ENCODE results near the gene ZNF280D. TPM values are rescaled to one million over a fixed set of nuclear protein-coding genes. Genes with fewer than 3 reads are reported as not detected.
"Not testable (repeated sequence)": the region's sequence is repeated elsewhere in the genome, so short reads cannot be mapped to it uniquely, and the experiment has no call there.

Gene ZNF280D
- total and polyA plus RNA-seq, 3 experiments from 2014 or later: 8.4 to 20.2 (median 18.7) TPM

GRCh38 chr15:56719774-56720555, 13.3 kb downstream of the ZNF280D start:
- H3K4me3 ChIP-seq (ENCODE audit: low read length): no peak overlapping the region
- CTCF ChIA-PET: no interaction called here
- DNase-seq: no peak

GRCh38 chr15:56719021-56719612, 14.2 kb downstream of the ZNF280D start:
- no peaks in the 10 kb centered on the region for H3K36me3 ChIP-seq (ENCODE audit: insufficient read depth, low read length)
- Mint-ChIP-seq H3K36me3 (peaks cover 5 to 16% (median 12%) of the 10 kb centered on the region in 3 donors), H3K4me3 (peak overlapping the region in 1 of 7 donors; percentile 3), H3K27ac (peak overlapping the region in 2 of 8 donors; percentile 4 to 72), H3K27me3 (no peaks in the 10 kb centered on the region), H3K9me3 (no peaks in the 10 kb centered on the region), H3K4me1 (peaks cover 52 to 80% (median 80%) of the 10 kb centered on the region in 3 donors)
- no peak overlapping the region for H3K27ac ChIP-seq (ENCODE audit: low read depth, low read length)
- H3K4me3 ChIP-seq (ENCODE audit: low read length): no peak overlapping the region
- no peaks in the 10 kb centered on the region for H3K27me3 ChIP-seq (ENCODE audit: insufficient read depth, low read length, poor library complexity, severe bottlenecking)
- ChIA-PET POLR2A (no interaction called here), CTCF (no interaction called here)
- H3K9me3 ChIP-seq (ENCODE audit: low read length): no peaks in the 10 kb centered on the region
- DNase-seq: no peak
- H3K4me1 ChIP-seq (ENCODE audit: insufficient read depth, low read length): peaks cover 10% of the 10 kb centered on the region

More at GRCh38 chr15:56719774-56720555, 13.3 kb downstream of the ZNF280D start:
- Mint-ChIP-seq H3K36me3 (peaks cover 12 to 16% (median 13%) of the 10 kb centered on the region in 3 donors), H3K9me3 (no peaks in the 10 kb centered on the region), H3K4me1 (peaks cover 59 to 86% (median 83%) of the 10 kb centered on the region in 3 donors), H3K27ac (no peak overlapping the region), H3K27me3 (no peaks in the 10 kb centered on the region), H3K4me3 (peak overlapping the region in 1 of 7 donors; percentile 45)
- POLR2A ChIA-PET: no interaction called here
- no peak overlapping the region for H3K27ac ChIP-seq (ENCODE audit: low read depth, low read length)
- no peaks in the 10 kb centered on the region for H3K27me3 ChIP-seq (ENCODE audit: insufficient read depth, low read length, poor library complexity, severe bottlenecking)
- H3K9me3 ChIP-seq (ENCODE audit: low read length): no peaks in the 10 kb centered on the region
- H3K36me3 ChIP-seq (ENCODE audit: insufficient read depth, low read length): no peaks in the 10 kb centered on the region
- H3K4me1 ChIP-seq (ENCODE audit: insufficient read depth, low read length): peaks cover 10% of the 10 kb centered on the region

GRCh38 chr15:56718560-56718959, 14.7 kb downstream of the ZNF280D start:
- ChIA-PET CTCF (no interaction called here), POLR2A (no interaction called here)
- peaks cover 3 to 14% (median 7%) of the 10 kb centered on the region in 3 donors for H3K36me3 Mint-ChIP-seq
- peaks cover 4% of the 10 kb centered on the region for H3K4me1 ChIP-seq (ENCODE audit: insufficient read depth, low read length)
- DNase-seq: no peak
- H3K27me3 ChIP-seq (ENCODE audit: insufficient read depth, low read length, poor library complexity, severe bottlenecking): no peaks in the 10 kb centered on the region
- H3K27ac Mint-ChIP-seq: peak overlapping the region in 1 of 8 donors; percentile 72
- no peaks in the 10 kb centered on the region for H3K36me3 ChIP-seq (ENCODE audit: insufficient read depth, low read length)
- H3K27me3 Mint-ChIP-seq: no peaks in the 10 kb centered on the region
- H3K9me3 ChIP-seq (ENCODE audit: low read length): no peaks in the 10 kb centered on the region
- peaks cover 46 to 77% (median 75%) of the 10 kb centered on the region in 3 donors for H3K4me1 Mint-ChIP-seq
- no peaks in the 10 kb centered on the region for H3K9me3 Mint-ChIP-seq
- H3K4me3 ChIP-seq (ENCODE audit: low read length): no peak overlapping the region
- peak overlapping the region in 3 of 7 donors; percentile 2 to 12 (median 3) for H3K4me3 Mint-ChIP-seq
- H3K27ac ChIP-seq (ENCODE audit: low read depth, low read length): no peak overlapping the region

GRCh38 chr15:56716334-56716733, 17.0 kb downstream of the ZNF280D start:
- CTCF ChIA-PET: no interaction called here
- H3K27ac Mint-ChIP-seq: peak overlapping the region in 1 of 8 donors; percentile 39
- Histone ChIP-seq H3K36me3 (ENCODE audit: insufficient read depth, low read length) (no peaks in the 10 kb centered on the region), H3K27ac (ENCODE audit: low read depth, low read length) (no peak overlapping the region), H3K27me3 (ENCODE audit: insufficient read depth, low read length, poor library complexity, severe bottlenecking) (no peaks in the 10 kb centered on the region), H3K4me1 (ENCODE audit: insufficient read depth, low read length) (peaks cover 3% of the 10 kb centered on the region), H3K4me3 (ENCODE audit: low read length) (no peak overlapping the region), H3K9me3 (ENCODE audit: low read length) (no peaks in the 10 kb centered on the region)
- H3K27me3 Mint-ChIP-seq: no peaks in the 10 kb centered on the region
- H3K9me3 Mint-ChIP-seq: no peaks in the 10 kb centered on the region
- POLR2A ChIA-PET: no interaction called here
- peaks cover 36 to 63% (median 60%) of the 10 kb centered on the region in 3 donors for H3K4me1 Mint-ChIP-seq
- no peak overlapping the region for H3K4me3 Mint-ChIP-seq
- peaks cover 0 to 6% (median under 1%) of the 10 kb centered on the region in 3 donors for H3K36me3 Mint-ChIP-seq
- no peak for DNase-seq

- Histone ChIP-seq H3K4me3 (ENCODE audit: low read length) (no peak overlapping the region), H3K4me1 (ENCODE audit: insufficient read depth, low read length) (peaks cover 3% of the 10 kb centered on the region), H3K9me3 (ENCODE audit: low read length) (no peaks in the 10 kb centered on the region), H3K36me3 (ENCODE audit: insufficient read depth, low read length) (no peaks in the 10 kb centered on the region), H3K27me3 (ENCODE audit: insufficient read depth, low read length, poor library complexity, severe bottlenecking) (no peaks in the 10 kb centered on the region), H3K27ac (ENCODE audit: low read depth, low read length) (no peak overlapping the region)
- H3K4me3 Mint-ChIP-seq: no peak overlapping the region
- POLR2A ChIA-PET: no interaction called here
- H3K27ac Mint-ChIP-seq: no peak overlapping the region
- DNase-seq: no peak
- H3K9me3 Mint-ChIP-seq: no peaks in the 10 kb centered on the region
- CTCF ChIA-PET: no interaction called here
- H3K36me3 Mint-ChIP-seq: peaks cover 0 to under 1% (median 0%) of the 10 kb centered on the region in 3 donors
- no peaks in the 10 kb centered on the region for H3K27me3 Mint-ChIP-seq
- peaks cover 30 to 55% (median 53%) of the 10 kb centered on the region in 3 donors for H3K4me1 Mint-ChIP-seq
Observed at GRCh38 chr15:56715220-56715619, 18.1 kb downstream of the ZNF280D start.

GRCh38 chr15:56709502-56709901, 23.8 kb downstream of the ZNF280D start:
- H3K9me3 ChIP-seq (ENCODE audit: low read length); H3K36me3 ChIP-seq (ENCODE audit: insufficient read depth, low read length); H3K4me3 Mint-ChIP-seq; H3K4me1 ChIP-seq (ENCODE audit: insufficient read depth, low read length); H3K9me3 Mint-ChIP-seq; DNase-seq; H3K4me1 Mint-ChIP-seq; CTCF ChIA-PET; H3K4me3 ChIP-seq (ENCODE audit: low read length); POLR2A ChIA-PET; H3K27ac ChIP-seq (ENCODE audit: low read depth, low read length); H3K27me3 ChIP-seq (ENCODE audit: insufficient read depth, low read length, poor library complexity, severe bottlenecking); H3K27ac Mint-ChIP-seq; H3K27me3 Mint-ChIP-seq: not testable (repeated sequence)
- peaks cover 0 to 20% (median 8%) of the 10 kb centered on the region in 3 donors for H3K36me3 Mint-ChIP-seq

GRCh38 chr15:56699743-56700142, 33.6 kb downstream of the ZNF280D start:
- POLR2A ChIA-PET: no interaction called here
- no peak overlapping the region for H3K27ac Mint-ChIP-seq
- no peak for DNase-seq
- Histone ChIP-seq H3K4me3 (ENCODE audit: low read length) (no peak overlapping the region), H3K4me1 (ENCODE audit: insufficient read depth, low read length) (no peaks in the 10 kb centered on the region), H3K36me3 (ENCODE audit: insufficient read depth, low read length) (peaks cover 10% of the 10 kb centered on the region), H3K9me3 (ENCODE audit: low read length) (no peaks in the 10 kb centered on the region), H3K27ac (ENCODE audit: low read depth, low read length) (no peak overlapping the region), H3K27me3 (ENCODE audit: insufficient read depth, low read length, poor library complexity, severe bottlenecking) (no peaks in the 10 kb centered on the region)
- CTCF ChIA-PET: no interaction called here
- H3K4me3 Mint-ChIP-seq: no peak overlapping the region
- no peaks in the 10 kb centered on the region for H3K27me3 Mint-ChIP-seq
- no peaks in the 10 kb centered on the region for H3K9me3 Mint-ChIP-seq
- H3K36me3 Mint-ChIP-seq: peaks cover 0 to 58% (median 18%) of the 10 kb centered on the region in 3 donors
- H3K4me1 Mint-ChIP-seq: peaks cover 0 to 2% (median 0%) of the 10 kb centered on the region in 3 donors

- no peak overlapping the region for H3K27ac ChIP-seq (ENCODE audit: low read depth, low read length)
- DNase-seq: no peak
- CTCF ChIA-PET: no interaction called here
- peaks cover 0 to 55% (median 12%) of the 10 kb centered on the region in 3 donors for H3K36me3 Mint-ChIP-seq
- POLR2A ChIA-PET: no interaction called here
- no peaks in the 10 kb centered on the region for H3K27me3 Mint-ChIP-seq
- no peak overlapping the region for H3K4me3 Mint-ChIP-seq
- no peak overlapping the region for H3K4me3 ChIP-seq (ENCODE audit: low read length)
- no peaks in the 10 kb centered on the region for H3K9me3 Mint-ChIP-seq
- H3K27me3 ChIP-seq (ENCODE audit: insufficient read depth, low read length, poor library complexity, severe bottlenecking): no peaks in the 10 kb centered on the region
- no peaks in the 10 kb centered on the region for H3K4me1 ChIP-seq (ENCODE audit: insufficient read depth, low read length)
- H3K4me1 Mint-ChIP-seq: peaks cover 0 to 5% (median 2%) of the 10 kb centered on the region in 3 donors
- peaks cover 10% of the 10 kb centered on the region for H3K36me3 ChIP-seq (ENCODE audit: insufficient read depth, low read length)
- no peak overlapping the region for H3K27ac Mint-ChIP-seq
- H3K9me3 ChIP-seq (ENCODE audit: low read length): no peaks in the 10 kb centered on the region
Observed at GRCh38 chr15:56698270-56698669, 35.0 kb downstream of the ZNF280D start.
